Measurements from ENCODE around the gene STK32A. TPM values are rescaled to one million over a fixed set of nuclear protein-coding genes. Genes with fewer than 3 reads are reported as not detected.

STK32A gene
- total and polyA plus RNA-seq, 2 donors = 0.09 to 0.14 TPM

GRCh38 chr5:147373328-147373727 is 138.5 kb downstream of the STK32A start:
- H3K27me3 ChIP-seq (ENCODE audit: control insufficient read depth in 2 of 2, insufficient read depth in 1 of 2, low read length in 1 of 2) = no peaks in the 10 kb centered on the region
- H3K4me1 ChIP-seq (ENCODE audit: control insufficient read depth in 2 of 2, insufficient read depth in 2 of 2, low read length in 2 of 2) = no peaks in the 10 kb centered on the region
- 69% methylated on average over 3 of the region's 3 CpGs for WGBS
- no peak overlapping the region for H3K4me3 ChIP-seq (ENCODE audit: low read length in 2 of 2)
- DNase-seq (ENCODE audit: low read depth in 6 of 9, low spot score in 9 of 9) = no peak
- H3K36me3 ChIP-seq (ENCODE audit: control insufficient read depth in 2 of 2, insufficient read depth in 2 of 2, low read length in 1 of 2) = no peaks in the 10 kb centered on the region
- H3K9me3 ChIP-seq (ENCODE audit: control insufficient read depth in 2 of 2, insufficient read depth in 1 of 2, low read length in 1 of 2) = no peaks in the 10 kb centered on the region
- no peak overlapping the region for H3K27ac ChIP-seq (ENCODE audit: low read depth in 1 of 2, low read length in 1 of 2)

GRCh38 chr5:147375151-147375550 is 140.3 kb downstream of the STK32A start:
- no peaks in the 10 kb centered on the region for H3K36me3 ChIP-seq (ENCODE audit: control insufficient read depth in 2 of 2, insufficient read depth in 2 of 2, low read length in 1 of 2)
- H3K27ac ChIP-seq (ENCODE audit: low read depth in 1 of 2, low read length in 1 of 2) = no peak overlapping the region
- no peaks in the 10 kb centered on the region for H3K27me3 ChIP-seq (ENCODE audit: control insufficient read depth in 2 of 2, insufficient read depth in 1 of 2, low read length in 1 of 2)
- H3K4me1 ChIP-seq (ENCODE audit: control insufficient read depth in 2 of 2, insufficient read depth in 2 of 2, low read length in 2 of 2) = no peaks in the 10 kb centered on the region
- no peaks in the 10 kb centered on the region for H3K9me3 ChIP-seq (ENCODE audit: control insufficient read depth in 2 of 2, insufficient read depth in 1 of 2, low read length in 1 of 2)
- 79% methylated on average over 5 of the region's 5 CpGs for WGBS
- no peak overlapping the region for H3K4me3 ChIP-seq (ENCODE audit: low read length in 2 of 2)
- DNase-seq (ENCODE audit: low read depth in 6 of 9, low spot score in 9 of 9) = no peak

GRCh38 chr5:147377682-147378081 is 142.9 kb downstream of the STK32A start:
- Histone ChIP-seq H3K36me3 (ENCODE audit: control insufficient read depth in 2 of 2, insufficient read depth in 2 of 2, low read length in 1 of 2) (no peaks in the 10 kb centered on the region), H3K9me3 (ENCODE audit: control insufficient read depth in 2 of 2, insufficient read depth in 1 of 2, low read length in 1 of 2) (no peaks in the 10 kb centered on the region), H3K27ac (ENCODE audit: low read depth in 1 of 2, low read length in 1 of 2) (no peak overlapping the region), H3K27me3 (ENCODE audit: control insufficient read depth in 2 of 2, insufficient read depth in 1 of 2, low read length in 1 of 2) (no peaks in the 10 kb centered on the region), H3K4me1 (ENCODE audit: control insufficient read depth in 2 of 2, insufficient read depth in 2 of 2, low read length in 2 of 2) (no peaks in the 10 kb centered on the region), H3K4me3 (ENCODE audit: low read length in 2 of 2) (no peak overlapping the region)
- WGBS = 90% methylated on average over 1 of the region's 1 CpG
- DNase-seq (ENCODE audit: low read depth in 6 of 9, low spot score in 9 of 9) = no peak

- WGBS = 86% methylated on average over 3 of the region's 3 CpGs
- Histone ChIP-seq H3K36me3 (ENCODE audit: control insufficient read depth in 2 of 2, insufficient read depth in 2 of 2, low read length in 1 of 2) (no peaks in the 10 kb centered on the region), H3K4me1 (ENCODE audit: control insufficient read depth in 2 of 2, insufficient read depth in 2 of 2, low read length in 2 of 2) (no peaks in the 10 kb centered on the region), H3K9me3 (ENCODE audit: control insufficient read depth in 2 of 2, insufficient read depth in 1 of 2, low read length in 1 of 2) (no peaks in the 10 kb centered on the region), H3K4me3 (ENCODE audit: low read length in 2 of 2) (no peak overlapping the region), H3K27me3 (ENCODE audit: control insufficient read depth in 2 of 2, insufficient read depth in 1 of 2, low read length in 1 of 2) (no peaks in the 10 kb centered on the region), H3K27ac (ENCODE audit: low read depth in 1 of 2, low read length in 1 of 2) (no peak overlapping the region)
- no peak for DNase-seq (ENCODE audit: low read depth in 6 of 9, low spot score in 9 of 9)
Measured at GRCh38 chr5:147381555-147381954, 146.7 kb downstream of the STK32A start.

- Histone ChIP-seq H3K36me3 (ENCODE audit: control insufficient read depth in 2 of 2, insufficient read depth in 2 of 2, low read length in 1 of 2) (no peaks in the 10 kb centered on the region), H3K27me3 (ENCODE audit: control insufficient read depth in 2 of 2, insufficient read depth in 1 of 2, low read length in 1 of 2) (no peaks in the 10 kb centered on the region), H3K9me3 (ENCODE audit: control insufficient read depth in 2 of 2, insufficient read depth in 1 of 2, low read length in 1 of 2) (no peaks in the 10 kb centered on the region), H3K4me3 (ENCODE audit: low read length in 2 of 2) (no peak overlapping the region), H3K4me1 (ENCODE audit: control insufficient read depth in 2 of 2, insufficient read depth in 2 of 2, low read length in 2 of 2) (no peaks in the 10 kb centered on the region), H3K27ac (ENCODE audit: low read depth in 1 of 2, low read length in 1 of 2) (no peak overlapping the region)
- 88% methylated on average over 4 of the region's 4 CpGs for WGBS
- no peak for DNase-seq (ENCODE audit: low read depth in 6 of 9, low spot score in 9 of 9)
Measured at GRCh38 chr5:147382776-147383175, 147.9 kb downstream of the STK32A start.

GRCh38 chr5:147384346-147385193 is 149.7 kb downstream of the STK32A start:
- Histone ChIP-seq H3K4me1 (ENCODE audit: control insufficient read depth in 2 of 2, insufficient read depth in 2 of 2, low read length in 2 of 2) (no peaks in the 10 kb centered on the region), H3K4me3 (ENCODE audit: low read length in 2 of 2) (no peak overlapping the region), H3K9me3 (ENCODE audit: control insufficient read depth in 2 of 2, insufficient read depth in 1 of 2, low read length in 1 of 2) (no peaks in the 10 kb centered on the region), H3K36me3 (ENCODE audit: control insufficient read depth in 2 of 2, insufficient read depth in 2 of 2, low read length in 1 of 2) (no peaks in the 10 kb centered on the region), H3K27me3 (ENCODE audit: control insufficient read depth in 2 of 2, insufficient read depth in 1 of 2, low read length in 1 of 2) (no peaks in the 10 kb centered on the region), H3K27ac (ENCODE audit: low read depth in 1 of 2, low read length in 1 of 2) (no peak overlapping the region)
- WGBS = 88% methylated on average over 6 of the region's 6 CpGs
- DNase-seq (ENCODE audit: low read depth in 6 of 9, low spot score in 9 of 9) = no peak

GRCh38 chr5:147387109-147387508 is 152.3 kb downstream of the STK32A start:
- Histone ChIP-seq H3K4me3 (ENCODE audit: low read length in 2 of 2) (no peak overlapping the region), H3K27ac (ENCODE audit: low read depth in 1 of 2, low read length in 1 of 2) (no peak overlapping the region), H3K36me3 (ENCODE audit: control insufficient read depth in 2 of 2, insufficient read depth in 2 of 2, low read length in 1 of 2) (no peaks in the 10 kb centered on the region), H3K27me3 (ENCODE audit: control insufficient read depth in 2 of 2, insufficient read depth in 1 of 2, low read length in 1 of 2) (no peaks in the 10 kb centered on the region), H3K9me3 (ENCODE audit: control insufficient read depth in 2 of 2, insufficient read depth in 1 of 2, low read length in 1 of 2) (no peaks in the 10 kb centered on the region), H3K4me1 (ENCODE audit: control insufficient read depth in 2 of 2, insufficient read depth in 2 of 2, low read length in 2 of 2) (no peaks in the 10 kb centered on the region)
- DNase-seq (ENCODE audit: low read depth in 6 of 9, low spot score in 9 of 9) = no peak
- WGBS = 88% methylated on average over 4 of the region's 4 CpGs

GRCh38 chr5:147388184-147389108 is 153.6 kb downstream of the STK32A start:
- DNase-seq (ENCODE audit: low read depth in 6 of 9, low spot score in 9 of 9) = no peak
- H3K9me3 ChIP-seq (ENCODE audit: control insufficient read depth in 2 of 2, insufficient read depth in 1 of 2, low read length in 1 of 2) = no peaks in the 10 kb centered on the region
- no peaks in the 10 kb centered on the region for H3K27me3 ChIP-seq (ENCODE audit: control insufficient read depth in 2 of 2, insufficient read depth in 1 of 2, low read length in 1 of 2)
- 90% methylated on average over 7 of the region's 7 CpGs for WGBS
- no peaks in the 10 kb centered on the region for H3K36me3 ChIP-seq (ENCODE audit: control insufficient read depth in 2 of 2, insufficient read depth in 2 of 2, low read length in 1 of 2)
- no peaks in the 10 kb centered on the region for H3K4me1 ChIP-seq (ENCODE audit: control insufficient read depth in 2 of 2, insufficient read depth in 2 of 2, low read length in 2 of 2)
- no peak overlapping the region for H3K4me3 ChIP-seq (ENCODE audit: low read length in 2 of 2)
- no peak overlapping the region for H3K27ac ChIP-seq (ENCODE audit: low read depth in 1 of 2, low read length in 1 of 2)

GRCh38 chr5:147390654-147391225 is 155.9 kb downstream of the STK32A start:
- 91% methylated on average over 3 of the region's 3 CpGs for WGBS

More at GRCh38 chr5:147390654-147391225, 155.9 kb downstream of the STK32A start:
- Histone ChIP-seq H3K4me3 (ENCODE audit: low read length in 2 of 2) (no peak overlapping the region), H3K36me3 (ENCODE audit: control insufficient read depth in 2 of 2, insufficient read depth in 2 of 2, low read length in 1 of 2) (no peaks in the 10 kb centered on the region), H3K27ac (ENCODE audit: low read depth in 1 of 2, low read length in 1 of 2) (no peak overlapping the region), H3K27me3 (ENCODE audit: control insufficient read depth in 2 of 2, insufficient read depth in 1 of 2, low read length in 1 of 2) (no peaks in the 10 kb centered on the region), H3K9me3 (ENCODE audit: control insufficient read depth in 2 of 2, insufficient read depth in 1 of 2, low read length in 1 of 2) (no peaks in the 10 kb centered on the region), H3K4me1 (ENCODE audit: control insufficient read depth in 2 of 2, insufficient read depth in 2 of 2, low read length in 2 of 2) (no peaks in the 10 kb centered on the region)
- DNase-seq (ENCODE audit: low read depth in 6 of 9, low spot score in 9 of 9) = no peak

All from thymus (tissue), 11 donors.